H1 (cell line): ENCODE results near the gene SYN1.

ENCODE experiments used
- CREB1 ChIP-seq: IDR thresholded peaks from 2 replicates; pipeline ENCODE4 v1.6.1; 2012; ENCODE audit warnings: inconsistent platforms
- CTCF ChIP-seq, 3 experiments: IDR thresholded peaks; 1 replicate in 2 of 3; 2 replicates in 1 of 3; pipeline versions ENCODE4 v1.5.1 to v1.6.1; 2011; ENCODE audit warnings: low read length in 3 of 3, mild to moderate bottlenecking in 3 of 3, inconsistent platforms in 2 of 3, low read depth in 1 of 3, moderate library complexity in 1 of 3; ENCODE audit not compliant: insufficient read depth in 1 of 3; ENCODE audit errors: control extremely low read depth in 1 of 3
- EP300 ChIP-seq, 2 experiments: IDR thresholded peaks; 1 replicate in 1 of 2; 2 replicates in 1 of 2; pipeline ENCODE4 v1.6.1; 2011 to 2012; ENCODE audit warnings: low read depth in 2 of 2, low read length in 2 of 2, mild to moderate bottlenecking in 2 of 2, borderline replicate concordance in 1 of 2, inconsistent platforms in 1 of 2, moderate library complexity in 1 of 2
- EZH2 ChIP-seq: fragments of 200-600 bp; sonication (generic); IDR thresholded peaks from 2 replicates; pipeline ENCODE4 v1.7.1; 2012; ENCODE audit warnings: low read depth, mild to moderate bottlenecking, moderate library complexity, low read length, inconsistent platforms; ENCODE audit not compliant: severe bottlenecking
- FOSL1 ChIP-seq: IDR thresholded peaks from 2 replicates; pipeline ENCODE4 v1.6.1; 2011; ENCODE audit warnings: mild to moderate bottlenecking, low read depth, low read length, moderate library complexity; ENCODE audit not compliant: insufficient read depth
- JUN ChIP-seq: IDR thresholded peaks from 2 replicates; pipeline ENCODE4 v1.6.1; 2011; ENCODE audit warnings: low read depth, mild to moderate bottlenecking, improper control_type of control experiment, low read length
- POLR2AphosphoS5 ChIP-seq: IDR thresholded peaks from 2 replicates; pipeline ENCODE4 v1.6.1; 2011; ENCODE audit warnings: low read depth, low read length
- RAD21 ChIP-seq, 2 experiments: IDR thresholded peaks in 1 of 2; conservative IDR thresholded peaks in 1 of 2; 2 replicates each; pipeline ENCODE4 v1.6.1; 2011; ENCODE audit warnings: low read depth in 2 of 2, low read length in 2 of 2, improper control_type of control experiment in 1 of 2, inconsistent platforms in 1 of 2, mild to moderate bottlenecking in 1 of 2, moderate library complexity in 1 of 2
- SRF ChIP-seq: IDR thresholded peaks from 2 replicates; pipeline ENCODE4 v1.6.1; 2011; ENCODE audit warnings: mild to moderate bottlenecking, low read depth, low read length, moderate library complexity
- YY1 ChIP-seq: IDR thresholded peaks from 2 replicates; pipeline ENCODE4 v1.6.1; 2011; ENCODE audit warnings: low read depth, mild to moderate bottlenecking, low read length

DNA sequence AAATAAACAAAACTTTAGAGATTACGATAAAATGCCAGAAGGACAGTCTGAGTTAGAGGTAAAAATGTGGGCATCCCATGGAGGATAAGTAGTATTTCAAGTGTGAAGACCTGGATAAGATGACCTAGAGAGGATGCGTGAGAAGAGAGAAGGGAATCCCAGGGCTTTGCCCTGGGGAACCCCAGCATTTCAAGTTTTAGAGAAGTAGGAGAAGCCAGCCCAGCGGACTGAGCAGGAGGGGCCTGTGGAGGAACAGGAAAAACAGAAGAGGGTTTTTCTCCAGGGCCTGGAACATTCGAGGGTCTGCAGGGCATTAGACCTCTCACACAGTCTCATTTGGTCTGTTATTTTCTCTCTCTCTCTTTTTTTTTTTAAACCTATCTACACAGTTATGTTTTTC is 13.0 kb upstream of the SYN1 start:
- TF ChIP-seq CTCF (IDR thresholded peaks at IDR 0.05; ENCODE audit: control extremely low read depth in 1 of 3, insufficient read depth in 1 of 3, low read depth in 1 of 3, low read length in 3 of 3) (no peak), SRF (no peak), POLR2AphosphoS5 (no peak), RAD21 (IDR thresholded peaks at IDR 0.05 in 1 of 2, conservative IDR thresholded peaks at IDR 0.05 in 1 of 2; ENCODE audit: low read depth in 2 of 2, low read length in 2 of 2) (no peak), CREB1 (no peak), JUN (no peak), EZH2 (no peak), FOSL1 (no peak), EP300 (IDR thresholded peaks at IDR 0.05; ENCODE audit: borderline replicate concordance in 1 of 2, low read depth in 2 of 2, low read length in 2 of 2) (no peak), YY1 (no peak)
